GM23338 (cell line): Measurements from ENCODE around the gene KRTAP4-2.

Experiments
- CREB1 ChIP-seq: fragments of 250-450 bp; sonication (Bioruptor Pico); IDR thresholded peaks from 2 replicates; pipeline ENCODE4 v1.5.0; 2020; ENCODE audit warnings: low read depth, mild to moderate bottlenecking, moderate library complexity
- CTCF ChIP-seq, 2 experiments: fragments of 200-600 bp in 1 of 2; sonication (generic) in 1 of 2; conservative IDR thresholded peaks; 2 replicates each; pipeline versions ENCODE4 v1.5.1 to v1.6.1; 2016 to 2017; ENCODE audit warnings: antibody characterized with exemption in 2 of 2, low read depth in 2 of 2, mild to moderate bottlenecking in 2 of 2, moderate library complexity in 1 of 2
- ETS1 ChIP-seq: IDR thresholded peaks from 2 replicates; pipeline ENCODE4 v1.6.1; 2016; ENCODE audit warnings: antibody characterized with exemption
- EZH2 ChIP-seq: fragments of 200-600 bp; sonication (generic); IDR thresholded peaks from one replicate; pipeline ENCODE4 v1.8.0; 2017; ENCODE audit warnings: antibody characterized with exemption, mild to moderate bottlenecking, low read depth; ENCODE audit not compliant: unreplicated experiment
- EZH2phosphoT487 ChIP-seq: fragments of 200-600 bp; sonication (generic); IDR thresholded peaks from one replicate; pipeline ENCODE4 v1.8.1; 2018; ENCODE audit warnings: antibody characterized with exemption; ENCODE audit not compliant: unreplicated experiment
- JUNB ChIP-seq: IDR thresholded peaks from one replicate; pipeline ENCODE4 v1.6.1; 2016; ENCODE audit warnings: antibody characterized with exemption; ENCODE audit not compliant: unreplicated experiment
- NANOG ChIP-seq: IDR thresholded peaks from 2 replicates; pipeline ENCODE4 v1.6.1; 2016; ENCODE audit warnings: antibody characterized with exemption, borderline replicate concordance
- POLR2AphosphoS5 ChIP-seq: IDR thresholded peaks from 2 replicates; pipeline ENCODE4 v1.6.1; 2016; ENCODE audit warnings: antibody characterized with exemption, low read depth
- REST ChIP-seq: IDR thresholded peaks from one replicate; pipeline ENCODE4 v1.6.1; 2018; ENCODE audit warnings: antibody characterized with exemption; ENCODE audit not compliant: unreplicated experiment
- STAT1 ChIP-seq: IDR thresholded peaks from one replicate; pipeline ENCODE4 v1.6.1; 2016; ENCODE audit warnings: antibody characterized with exemption; ENCODE audit not compliant: unreplicated experiment
- ZNF114 ChIP-seq: fragments of 250-450 bp; sonication (Bioruptor Pico); IDR thresholded peaks from 2 replicates; pipeline ENCODE4 v1.5.0; 2020; ENCODE audit warnings: mild to moderate bottlenecking, moderate library complexity
- ZNF462 ChIP-seq: fragments of 250-450 bp; sonication (Bioruptor Pico); IDR thresholded peaks from 2 replicates; pipeline ENCODE4 v1.5.0; 2020; ENCODE audit warnings: mild to moderate bottlenecking, moderate library complexity

- no peak for TF ChIP-seq EZH2
- TF ChIP-seq CTCF (conservative IDR thresholded peaks at IDR 0.05; ENCODE audit: low read depth in 2 of 2): no peak
- no peak for TF ChIP-seq JUNB
- TF ChIP-seq CREB1: no peak
- no peak for TF ChIP-seq EZH2phosphoT487
- no peak for TF ChIP-seq STAT1
- TF ChIP-seq POLR2AphosphoS5: no peak
- no peak for TF ChIP-seq REST
- no peak for TF ChIP-seq NANOG
- TF ChIP-seq ETS1: no peak
- TF ChIP-seq ZNF114: no peak
- TF ChIP-seq ZNF462 (CRISPR knock-in tag): no peak
Observed at GRCh38 chr17:41178843-41179616, 1.0 kb upstream of the KRTAP4-2 start.
